Germinal center (tissue), 1 donor: ENCODE results near the gene MMP24OS.
A peak's percentile ranks its signal among the peaks of the same experiment; 100 is the strongest.

Experiments used
- DNase-seq: peaks from one replicate; pipeline ENCODE4 v3.0.0; 2012; ENCODE audit warnings: mixed read lengths, low spot score

Gene MMP24OS

DNA sequence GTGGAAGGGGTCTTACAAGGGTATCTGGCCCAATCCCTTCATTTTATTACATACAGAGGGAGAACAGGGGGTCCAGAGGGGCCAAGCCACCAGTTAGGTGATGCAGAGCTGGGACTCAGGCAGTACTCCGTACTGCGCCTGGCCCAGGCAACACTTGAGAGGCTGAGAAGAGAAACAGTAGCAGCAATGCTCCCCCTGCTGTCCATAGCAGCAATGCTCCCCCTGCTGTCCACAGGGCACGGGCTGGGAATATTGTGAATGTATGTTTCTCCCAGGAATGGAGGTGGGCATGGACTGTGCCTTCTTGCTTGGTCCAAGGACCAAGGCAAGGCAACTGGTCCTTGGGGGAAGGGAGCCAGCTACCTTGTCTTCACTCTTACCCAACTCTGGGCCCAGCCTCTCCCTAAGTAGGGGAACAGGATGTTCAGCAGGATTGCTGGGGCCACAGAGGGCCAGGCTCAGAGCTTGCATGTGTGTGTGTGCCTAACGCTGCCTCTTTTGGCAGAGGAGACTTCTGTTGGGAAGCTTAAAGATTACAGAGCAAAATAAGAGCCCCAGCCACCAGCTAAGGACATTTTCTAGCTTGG lies 29.1 kb upstream of the MMP24OS start:
- DNase-seq = peak; percentile 36

DNA sequence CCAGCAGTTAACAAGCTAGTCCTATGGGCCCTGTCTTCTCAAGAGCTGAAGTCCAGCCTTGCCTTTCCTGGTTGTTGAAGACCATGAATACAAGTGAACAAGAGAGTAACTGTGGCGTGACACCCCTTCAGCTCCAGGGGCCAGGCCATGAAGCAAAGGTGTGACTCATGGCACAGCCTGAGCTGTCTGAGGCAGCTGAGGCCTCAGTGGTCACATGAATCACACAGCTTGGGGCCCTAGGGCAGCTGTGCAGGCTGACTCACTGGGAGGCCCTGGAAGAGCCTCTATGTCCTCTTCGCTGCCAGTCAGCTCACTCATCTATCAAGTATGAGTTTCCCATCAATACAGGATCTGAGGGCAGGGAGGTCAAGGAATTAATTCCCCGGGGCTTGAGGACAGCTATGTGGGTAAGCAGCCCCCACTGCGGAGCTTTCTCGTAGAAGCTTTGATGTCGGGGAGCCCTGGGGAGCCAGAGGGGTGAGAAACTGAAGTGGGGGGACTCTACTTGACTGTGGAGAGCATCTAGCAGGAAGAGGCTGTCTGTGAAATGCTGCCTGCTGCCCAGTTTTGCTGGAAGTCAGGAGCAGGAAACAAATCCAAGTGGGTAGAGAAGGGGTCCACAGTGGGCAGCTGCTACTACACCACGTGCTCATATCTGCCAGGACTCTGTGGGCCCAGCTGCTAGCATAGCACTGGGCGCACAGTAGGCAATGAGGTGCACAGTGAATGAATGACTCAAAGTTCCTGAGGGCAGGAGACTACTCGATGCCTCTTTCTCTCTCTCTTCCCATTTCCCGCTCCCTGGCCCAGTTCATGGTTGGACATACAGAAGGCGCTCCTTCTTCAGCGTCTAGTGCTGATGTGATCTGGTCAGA lies 28.0 kb upstream of the MMP24OS start:
- DNase-seq = no peak

DNA sequence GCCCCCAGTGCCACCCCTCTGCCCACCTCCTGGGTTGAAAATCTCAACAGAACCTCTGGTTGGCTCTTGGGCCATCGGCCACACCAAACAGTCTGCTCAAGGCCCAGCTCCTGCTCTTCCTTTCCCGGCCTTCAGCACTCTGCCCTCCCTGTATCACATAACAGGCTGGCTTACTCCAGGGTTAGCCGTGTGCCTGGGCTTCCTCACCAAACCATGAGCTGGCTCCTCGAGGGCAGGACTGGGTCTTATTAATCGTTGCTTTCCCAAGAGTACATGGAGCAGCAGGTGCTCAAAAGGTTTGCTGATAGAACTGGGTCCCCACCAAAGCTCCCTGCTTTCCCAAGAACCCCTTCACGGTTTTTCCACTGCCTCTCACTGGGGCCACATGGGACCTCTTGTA lies 27.0 kb upstream of the MMP24OS start:
- no peak for DNase-seq

DNA sequence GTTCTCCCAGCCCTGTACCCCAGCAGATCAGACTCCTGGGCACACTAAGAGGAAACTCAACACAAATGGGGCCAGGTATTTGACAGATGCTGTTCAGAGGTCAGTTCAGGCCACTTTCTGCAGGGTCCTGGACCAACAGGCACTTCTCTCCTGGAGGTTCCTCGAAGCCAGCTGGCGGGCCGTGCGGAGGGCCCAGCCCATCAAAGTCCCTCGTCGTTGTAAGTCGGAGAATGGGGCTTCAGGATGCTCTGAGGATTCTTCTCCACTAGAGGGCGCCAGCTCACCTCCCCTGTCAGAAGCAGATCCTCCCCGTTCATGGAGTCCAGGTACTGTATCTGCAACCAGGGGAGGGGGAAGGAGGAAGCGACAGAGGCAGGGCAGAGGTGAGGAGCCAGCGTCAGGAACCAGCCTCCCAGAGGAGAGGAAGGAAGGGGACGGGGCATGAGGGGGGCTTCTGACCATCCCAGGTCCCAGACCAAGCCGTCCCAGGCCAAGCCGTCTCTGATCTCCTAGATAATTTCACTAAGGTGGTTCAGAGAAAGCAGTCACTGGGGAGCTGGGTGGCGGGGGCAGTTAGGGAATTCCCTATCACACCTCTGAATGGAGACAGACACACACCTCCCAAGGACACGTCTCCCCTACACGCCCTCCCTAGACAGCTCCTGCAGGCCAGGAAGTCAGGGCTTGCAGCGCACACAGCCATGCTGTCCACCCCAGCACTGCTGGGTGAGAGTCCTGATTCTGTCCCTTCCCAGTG lies 26.0 kb upstream of the MMP24OS start:
- DNase-seq = peak; percentile 89

DNA sequence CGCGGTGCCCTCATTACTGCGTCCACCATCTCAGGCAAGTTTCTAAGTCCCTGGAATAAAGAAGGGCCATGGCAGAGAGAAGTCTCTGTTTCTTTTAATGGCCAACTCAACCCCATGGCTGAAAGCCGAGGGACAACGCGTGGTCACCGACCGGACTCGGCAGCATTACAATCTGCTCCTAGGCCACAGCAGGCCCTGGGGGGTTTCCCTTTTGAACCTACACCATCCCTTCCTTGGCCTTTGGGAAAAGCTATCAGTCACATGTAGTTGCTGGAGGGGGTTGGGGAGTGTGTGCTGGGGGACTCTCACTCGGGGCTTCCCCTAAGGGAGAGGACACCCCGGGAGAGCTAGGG lies 25.4 kb upstream of the MMP24OS start:
- no peak for DNase-seq

DNA sequence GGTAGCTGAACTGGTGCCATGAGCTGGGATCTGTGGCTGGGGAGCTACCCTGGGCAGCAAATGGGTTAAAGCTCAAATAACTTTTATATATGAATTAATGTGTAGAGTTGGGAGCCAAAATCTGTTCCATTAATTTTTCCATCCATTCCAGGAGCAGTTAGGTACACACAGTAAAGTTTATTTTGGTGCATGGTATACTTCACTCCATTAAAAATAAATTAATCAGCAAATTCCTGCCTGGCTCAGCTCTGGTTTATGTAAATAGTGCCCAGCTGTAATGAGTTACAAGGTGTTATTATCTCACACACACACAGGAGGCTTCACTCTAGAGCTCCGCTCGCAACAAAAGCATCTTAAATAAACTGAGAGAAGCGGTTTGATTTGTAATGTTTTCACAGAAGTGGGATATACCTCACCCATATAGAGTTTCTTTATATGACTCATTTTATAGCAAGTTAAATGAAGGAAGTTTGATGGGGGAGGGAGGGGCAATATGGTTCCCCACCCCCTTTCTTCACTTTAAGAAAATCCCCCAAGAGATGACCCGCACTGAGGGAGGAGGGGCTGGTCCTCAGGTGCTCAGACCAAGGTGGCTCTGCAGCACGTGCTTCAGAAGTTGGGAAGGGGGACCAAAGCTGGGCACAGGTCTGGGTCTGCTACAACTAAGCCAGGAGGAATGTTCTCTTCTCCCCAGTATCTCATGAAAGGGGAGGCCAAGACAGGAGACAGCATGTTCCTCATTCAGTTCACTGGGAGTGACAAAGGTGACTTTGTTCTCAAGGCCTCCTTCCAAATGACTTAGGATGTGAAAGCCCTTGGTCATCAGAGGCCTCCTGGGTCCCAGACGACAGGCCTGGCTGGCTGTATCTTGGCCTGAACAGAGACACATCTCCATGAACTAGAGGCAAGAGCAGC lies 24.8 kb upstream of the MMP24OS start:
- DNase-seq = no peak

DNA sequence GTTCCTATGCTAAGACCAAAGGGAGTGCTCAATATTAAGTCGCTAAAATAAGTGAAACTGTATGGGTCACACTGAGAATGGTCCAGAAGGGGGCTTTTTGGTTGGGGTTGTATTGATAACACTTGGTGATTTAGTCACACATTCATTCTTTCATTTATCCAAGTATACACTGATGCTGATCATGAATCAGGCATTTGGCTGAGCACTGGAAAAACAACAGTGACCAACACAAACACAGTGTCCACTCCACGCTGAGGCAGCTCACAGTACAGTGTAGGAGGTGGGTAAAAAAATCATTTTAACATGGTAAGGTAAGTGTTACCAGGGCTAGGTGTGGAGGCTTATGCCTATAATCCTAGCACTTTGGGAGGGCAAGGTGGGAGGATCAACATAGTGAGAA lies 23.5 kb upstream of the MMP24OS start:
- no peak for DNase-seq

DNA sequence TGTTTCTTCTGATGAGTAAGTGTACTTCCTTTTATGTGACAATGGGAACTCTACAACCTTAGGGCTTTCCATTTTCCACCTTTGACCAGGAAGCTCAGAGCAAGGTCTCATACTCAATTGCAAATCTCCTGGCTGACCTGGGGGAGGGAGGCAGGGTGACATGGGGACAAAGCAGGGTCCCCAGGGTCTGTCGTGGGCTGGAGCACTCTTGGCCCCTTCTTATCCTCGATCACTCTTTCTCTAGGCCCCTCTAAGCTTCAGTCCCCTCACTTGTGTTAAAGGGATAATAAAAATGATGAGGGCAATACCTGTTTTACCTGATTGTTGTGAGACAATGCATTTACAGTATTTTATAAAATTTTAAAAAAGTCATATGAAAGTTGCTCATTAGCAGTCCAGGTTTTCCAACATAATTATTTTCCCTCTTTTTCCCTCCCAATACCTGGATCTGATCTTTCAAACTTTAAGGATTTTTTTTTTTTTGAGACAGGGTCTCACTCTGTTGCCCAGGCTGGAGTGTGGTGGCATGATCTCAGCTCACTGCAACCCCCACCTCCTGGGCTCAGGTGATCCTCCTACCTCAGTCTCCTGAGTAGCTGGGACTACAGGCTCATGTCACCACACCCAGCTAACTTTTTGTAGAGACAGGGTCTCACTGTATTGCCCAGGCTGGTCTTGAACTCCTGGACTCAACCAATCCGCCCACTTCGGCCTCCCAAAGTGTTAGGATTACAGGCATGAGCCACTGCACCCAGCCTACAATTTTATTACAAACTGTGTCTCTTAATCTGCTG lies 22.7 kb upstream of the MMP24OS start:
- no peak for DNase-seq

DNA sequence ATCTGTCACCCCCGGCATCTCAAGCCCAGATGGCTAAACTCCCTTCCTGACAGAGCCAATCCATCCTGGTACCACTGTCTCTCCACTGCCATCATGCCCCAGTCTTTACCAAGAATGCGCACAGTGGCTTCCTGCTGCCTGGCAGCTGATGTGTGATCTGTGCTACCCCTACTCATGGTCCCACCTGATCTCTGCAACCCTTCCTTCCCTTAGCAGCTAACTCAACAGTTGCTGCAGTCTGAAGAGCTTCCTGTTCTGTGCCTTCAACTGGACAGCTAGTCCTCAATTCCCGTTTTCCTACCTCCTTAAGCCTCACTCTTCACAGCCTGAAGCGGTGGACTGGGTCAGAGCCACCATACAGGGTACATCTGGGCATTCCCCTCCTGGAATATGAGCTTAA lies 21.9 kb upstream of the MMP24OS start:
- no peak for DNase-seq

DNA sequence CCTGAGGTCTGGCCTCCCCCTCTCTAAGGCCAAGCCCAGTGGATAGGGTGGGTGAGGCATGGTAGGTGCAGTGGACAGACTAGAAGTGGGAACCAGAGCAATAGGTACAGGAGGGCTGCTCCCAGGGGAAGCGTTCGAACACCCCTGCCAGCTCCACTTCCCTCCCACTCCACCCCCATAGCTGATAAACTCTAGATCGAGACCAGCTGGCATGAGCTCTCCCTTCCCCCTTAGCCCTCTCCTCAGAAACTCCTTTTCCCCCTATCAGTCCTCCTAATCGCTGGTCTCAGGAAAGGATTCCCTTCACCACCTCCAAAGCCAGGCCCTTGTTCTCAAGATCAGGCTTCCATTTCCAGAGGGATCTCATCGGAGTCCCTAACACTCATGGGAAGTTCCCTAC lies 20.3 kb upstream of the MMP24OS start:
- no peak for DNase-seq

DNA sequence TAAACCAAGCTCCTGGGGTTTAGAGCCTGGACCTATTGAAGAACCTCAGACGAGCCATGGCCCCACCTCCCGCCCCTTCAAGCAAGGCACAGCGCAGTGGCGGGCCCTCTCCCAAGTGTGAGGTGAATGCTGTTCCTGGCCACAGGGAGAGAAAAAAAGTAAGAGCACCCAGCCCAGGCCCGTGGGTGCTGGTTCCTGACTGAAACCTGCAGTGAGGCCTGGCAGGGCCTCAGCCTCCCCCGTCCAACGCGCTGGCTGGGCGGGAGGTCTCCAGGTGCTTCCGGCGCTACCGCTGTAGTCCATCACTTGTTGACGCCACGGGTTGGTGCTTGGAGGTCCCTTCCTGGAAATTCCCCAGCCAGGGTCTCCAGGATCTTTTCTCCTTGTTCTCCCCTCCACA lies 19.8 kb upstream of the MMP24OS start:
- DNase-seq = no peak

DNA sequence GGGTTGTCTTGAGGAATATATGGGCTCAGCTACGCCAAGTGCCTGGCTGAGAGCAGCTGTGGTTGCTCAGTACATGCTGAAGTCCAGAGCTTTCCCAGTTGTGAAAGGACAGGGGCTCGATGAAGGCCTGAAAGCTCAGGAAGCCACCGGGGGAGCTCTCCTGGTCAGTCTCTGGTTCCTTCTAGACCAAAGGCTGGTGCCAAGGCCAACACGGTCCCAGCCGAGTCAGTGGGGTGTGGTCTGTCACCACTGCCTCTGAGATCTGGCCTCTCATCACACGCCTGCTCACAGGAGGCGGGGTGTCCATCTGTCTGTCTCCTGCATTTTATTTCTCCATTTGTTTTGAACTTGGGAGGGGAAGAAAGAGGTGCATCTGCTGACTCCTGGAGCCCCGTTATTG lies 19.2 kb upstream of the MMP24OS start:
- no peak for DNase-seq

DNA sequence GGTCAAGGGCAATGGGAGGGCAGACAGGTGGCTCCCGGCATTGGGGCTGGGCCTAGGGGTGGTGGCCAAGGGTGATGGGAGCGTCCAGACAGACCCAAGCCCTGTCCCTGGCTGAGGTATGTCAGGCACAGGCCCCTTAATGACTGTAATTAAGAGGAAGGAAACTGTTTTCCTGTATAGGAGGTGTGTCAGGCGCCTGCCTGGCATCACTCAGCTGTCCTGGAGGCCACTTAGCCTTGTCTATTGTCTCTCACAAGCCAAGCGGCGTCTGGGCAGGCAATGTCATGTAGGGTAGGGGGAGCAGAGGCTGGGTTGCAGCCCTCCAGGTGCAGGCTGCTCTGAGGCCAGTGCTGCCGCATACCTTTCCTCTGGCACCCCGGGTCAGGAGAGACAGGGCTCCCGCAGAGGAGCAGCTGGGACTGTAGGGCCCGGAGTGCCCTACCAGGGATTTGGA lies 18.2 kb upstream of the MMP24OS start:
- DNase-seq = no peak

DNA sequence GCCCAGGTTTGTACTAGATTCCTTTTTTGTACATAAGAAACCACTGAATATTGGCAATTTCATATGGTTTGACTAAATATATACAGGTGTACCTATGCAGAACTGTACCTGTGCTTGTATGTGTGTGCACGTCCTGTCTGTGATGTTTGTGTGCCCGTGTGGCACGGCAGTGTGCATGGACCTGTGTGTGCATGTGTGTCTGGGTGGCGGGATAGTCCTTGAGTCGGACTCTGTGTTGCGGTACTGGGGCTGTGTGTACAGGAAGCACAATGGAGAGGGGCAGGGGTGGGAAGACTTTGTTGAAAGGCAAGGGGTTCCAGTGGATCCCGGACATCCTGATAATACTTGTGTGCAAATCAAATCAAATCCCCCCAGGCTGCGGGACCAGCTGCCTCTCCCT lies 17.8 kb upstream of the MMP24OS start:
- DNase-seq = no peak

DNA sequence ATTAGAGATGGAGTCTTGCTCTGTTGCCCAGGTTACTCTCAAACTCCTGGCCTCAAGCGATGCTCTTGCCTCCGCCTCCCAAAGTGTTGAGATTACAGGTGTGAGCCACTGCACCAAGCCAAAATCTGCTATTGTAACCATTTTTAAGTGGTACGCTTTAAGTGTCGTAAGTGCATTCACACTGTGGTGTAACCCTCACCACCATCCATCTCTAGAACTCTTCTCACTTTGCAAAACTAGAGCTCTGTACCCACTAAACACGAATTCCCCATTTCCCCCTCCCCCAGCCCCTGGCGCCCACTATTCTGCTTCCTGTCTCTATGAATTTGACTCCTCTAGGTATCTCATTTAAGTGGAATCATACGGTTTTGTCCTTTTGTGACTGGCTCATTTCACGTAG lies 17.1 kb upstream of the MMP24OS start:
- DNase-seq = no peak

DNA sequence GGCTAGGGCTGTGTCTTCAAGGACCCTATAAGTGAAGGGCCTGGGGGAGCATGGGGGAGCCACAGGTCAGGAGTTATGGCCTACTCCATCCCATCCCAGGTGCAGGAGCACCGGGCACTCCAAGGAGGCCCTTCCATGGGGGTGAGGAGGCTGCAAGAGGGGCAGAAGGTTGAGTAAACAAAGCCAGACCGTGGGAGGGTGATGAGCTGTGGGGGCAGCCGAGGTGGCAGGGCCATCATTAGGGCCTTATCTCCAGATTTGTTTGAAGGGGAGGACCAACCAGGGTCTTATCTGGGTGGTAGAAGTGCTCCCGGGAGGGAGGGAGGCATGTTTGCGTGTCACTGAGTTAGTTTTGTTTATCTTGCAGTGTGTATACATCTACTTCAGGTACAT lies 16.4 kb upstream of the MMP24OS start:
- DNase-seq = no peak

DNA sequence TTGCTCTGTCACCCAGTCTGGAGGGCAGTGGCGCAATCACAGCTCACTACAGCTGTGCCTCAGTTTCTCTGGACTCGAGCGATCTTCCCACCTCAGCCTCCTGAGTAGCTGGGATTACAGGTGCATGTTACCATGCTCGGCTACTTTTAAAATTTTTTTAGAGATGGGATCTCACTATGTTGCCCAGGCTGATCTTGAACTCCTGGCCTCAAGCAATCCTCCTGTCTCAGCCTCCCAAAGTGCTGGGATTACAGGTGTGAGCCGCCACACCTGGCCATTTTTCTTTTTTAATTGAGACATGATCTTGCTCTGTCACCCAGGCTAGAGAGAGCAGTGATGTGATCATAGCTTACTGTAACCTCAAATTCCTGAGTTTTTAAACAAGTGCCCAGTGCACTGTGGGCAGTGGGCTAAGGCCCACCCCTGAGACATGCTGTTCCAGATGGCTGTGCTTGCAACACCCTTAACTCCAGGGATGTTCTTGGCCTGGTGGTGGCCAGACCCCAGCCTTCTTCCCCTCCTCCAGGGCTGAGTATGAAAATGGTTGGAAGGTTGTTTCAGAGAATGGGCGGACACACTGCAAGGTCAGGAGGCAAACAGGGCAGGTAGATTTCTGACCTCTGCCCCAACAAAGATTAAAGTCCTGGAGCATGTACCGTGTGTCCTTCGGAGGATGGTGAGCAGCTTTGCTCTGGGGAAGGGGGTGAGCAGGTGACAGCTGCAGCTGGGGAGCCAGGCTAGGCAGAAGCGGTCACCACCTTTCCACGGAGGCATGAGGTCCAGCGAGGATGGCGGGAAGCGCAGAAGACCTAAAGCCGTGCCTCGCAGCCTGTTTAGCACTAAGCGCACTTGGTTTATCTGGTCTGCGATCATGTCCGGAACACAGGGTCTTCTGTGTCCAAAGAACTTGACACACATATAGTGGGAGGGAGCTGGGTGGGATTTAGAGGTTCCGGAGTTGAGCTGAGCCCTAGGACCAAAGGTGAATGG lies 15.7 kb upstream of the MMP24OS start:
- DNase-seq = no peak

DNA sequence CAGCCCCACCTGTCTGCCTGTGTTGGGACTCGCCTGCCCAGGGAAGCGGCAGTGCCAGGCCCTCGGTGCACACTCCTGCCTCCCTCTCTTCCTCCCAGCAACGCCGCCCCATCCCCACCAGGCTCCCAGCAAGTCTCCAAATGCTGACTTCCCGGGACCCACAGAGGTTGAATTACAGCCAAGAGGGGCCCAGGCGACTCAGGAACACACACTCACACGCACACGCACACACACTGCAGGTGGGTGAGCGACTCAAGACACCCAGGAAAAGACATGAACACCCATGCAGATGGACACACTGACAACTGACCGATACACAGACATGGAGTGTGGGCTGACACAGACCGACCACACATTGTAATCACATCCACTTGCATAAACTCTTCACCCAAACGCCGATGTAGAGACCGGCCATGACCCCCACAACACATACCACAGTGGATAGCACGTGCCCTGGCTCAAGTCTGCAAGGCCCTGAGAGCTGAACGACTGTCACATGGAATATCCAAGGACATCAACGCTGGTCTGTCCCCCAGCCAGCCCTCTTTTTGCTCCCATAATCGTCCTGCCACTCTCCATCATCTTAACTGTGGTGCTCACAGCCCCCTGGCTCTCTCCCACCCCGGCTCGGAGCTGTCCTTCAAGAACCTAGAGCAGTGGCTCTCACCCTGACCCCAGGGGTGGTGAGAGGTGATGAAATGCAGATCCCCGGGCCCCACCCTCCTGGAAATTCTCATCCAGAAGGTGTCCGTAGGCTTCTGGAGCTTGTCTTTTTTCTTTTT lies 14.8 kb upstream of the MMP24OS start:
- no peak for DNase-seq
